Keratinocyte (primary cell): ENCODE results near the gene CABP2. TPM values are rescaled to one million over a fixed set of nuclear protein-coding genes. Genes with fewer than 3 reads are reported as not detected.

Source experiments
- DNase-seq: peaks from one replicate; pipeline ENCODE4 v3.0.0-alpha.2; 2011; ENCODE audit warnings: low read depth, missing footprints, low spot score
- FAIRE-seq: peaks from 2 replicates; lab custom pipeline; 2011; peaks lifted over from hg19 to GRCh38; lab: Jason Lieb, UNC
- H2AFZ ChIP-seq: 2 replicates; pipeline ENCODE4 v1.6.0; 2012; ENCODE audit warnings: low read length, control low read depth, inconsistent platforms; ENCODE audit not compliant: control insufficient read depth
- H3K27ac ChIP-seq: 2 replicates; pipeline ENCODE4 v1.5.1; 2011; ENCODE audit warnings: low read length; ENCODE audit not compliant: control insufficient read depth, insufficient read depth
- H3K27me3 ChIP-seq: 3 replicates; pipeline ENCODE4 v1.6.0; 2011; ENCODE audit warnings: low read length; ENCODE audit not compliant: control insufficient read depth, insufficient read depth; ENCODE audit errors: extremely low read depth
- H3K36me3 ChIP-seq, 2 experiments: 2 replicates in 1 of 2; 3 replicates in 1 of 2; pipeline ENCODE4 v1.5.1; 2011; ENCODE audit warnings: low read length in 2 of 2, mild to moderate bottlenecking in 1 of 2; ENCODE audit not compliant: control insufficient read depth in 2 of 2, insufficient read depth in 2 of 2; ENCODE audit errors: extremely low read depth in 1 of 2
- H3K4me1 ChIP-seq: 3 replicates; pipeline ENCODE4 v1.5.1; 2011; ENCODE audit warnings: low read length; ENCODE audit not compliant: control insufficient read depth, insufficient read depth; ENCODE audit errors: extremely low read depth
- H3K4me2 ChIP-seq: 3 replicates; pipeline ENCODE4 v1.6.0; 2011; ENCODE audit warnings: low read depth, low read length; ENCODE audit not compliant: control insufficient read depth, insufficient read depth; ENCODE audit errors: extremely low read depth
- H3K4me3 ChIP-seq, 3 experiments: fragments of 200-600 bp in 1 of 3; sonication (generic) in 1 of 3; 2 replicates in 2 of 3; 3 replicates in 1 of 3; pipeline ENCODE4 v1.5.1; 2011 to 2016; ENCODE audit warnings: low read length in 3 of 3, mild to moderate bottlenecking in 3 of 3, control low read depth in 2 of 3, inconsistent platforms in 1 of 3, low read depth in 1 of 3, mixed read lengths in 1 of 3, mixed run types in 1 of 3, moderate library complexity in 1 of 3; ENCODE audit not compliant: control insufficient read depth in 2 of 3, insufficient read depth in 2 of 3; ENCODE audit errors: extremely low read depth in 1 of 3
- H3K79me2 ChIP-seq: 2 replicates; pipeline ENCODE4 v1.6.0; 2012; ENCODE audit warnings: low read length; ENCODE audit not compliant: control insufficient read depth, insufficient read depth
- H3K9ac ChIP-seq: 3 replicates; pipeline ENCODE4 v1.6.0; 2011; ENCODE audit warnings: low read length; ENCODE audit not compliant: control insufficient read depth, insufficient read depth; ENCODE audit errors: extremely low read depth
- H3K9me1 ChIP-seq: 3 replicates; pipeline ENCODE4 v1.6.0; 2011; ENCODE audit warnings: low read length; ENCODE audit not compliant: control insufficient read depth, insufficient read depth; ENCODE audit errors: extremely low read depth
- H3K9me3 ChIP-seq: 2 replicates; pipeline ENCODE4 v1.5.1; 2012; ENCODE audit warnings: low read depth, low read length; ENCODE audit not compliant: control insufficient read depth
- H4K20me1 ChIP-seq: 3 replicates; pipeline ENCODE4 v1.6.0; 2011; ENCODE audit warnings: low read length; ENCODE audit not compliant: control insufficient read depth, insufficient read depth; ENCODE audit errors: extremely low read depth
- EZH2 ChIP-seq: IDR thresholded peaks from one replicate; pipeline ENCODE4 v1.6.1; 2012; ENCODE audit warnings: inconsistent platforms, mild to moderate bottlenecking, low read length, moderate library complexity
- dilution Hi-C: fragments of 300-500 bp; cut with MboI; formaldehyde crosslinking; loops from one replicate; pipeline ENCODE4 v1.7.0; 2020; ENCODE audit warnings: low sequenced_read_pairs; ENCODE audit not compliant: extremely low pct_ligation_motif_present
- polyA plus RNA-seq, 5 experiments: library from polyadenylated mRNA; depleted of rRNA in 3 of 5; stranded (reverse) in 3 of 5; stranded (forward) in 1 of 5; unstranded in 1 of 5; fragments of >200 nt; gene quantifications; 1 replicate in 1 of 5; 2 replicates in 3 of 5; 3 replicates in 1 of 5; pipeline versions ENCODE4 v1.2.1 to v1.2.3, GENCODE V29; 2011 to 2012; ENCODE audit warnings: missing spikeins in 2 of 5, low read depth in 1 of 5, low replicate concordance in 1 of 5
- TF ChIP-seq, protein P1 (sequence below), 3 experiments: IDR thresholded peaks in 1 of 3; conservative IDR thresholded peaks in 1 of 3; optimal IDR thresholded peaks in 1 of 3; 2 replicates in 2 of 3; 3 replicates in 1 of 3; pipeline versions ENCODE3 to v1.5.1; 2011; ENCODE audit warnings: low read length in 3 of 3, mild to moderate bottlenecking in 3 of 3, moderate library complexity in 2 of 3, control low read depth in 1 of 3, inconsistent platforms in 1 of 3; ENCODE audit not compliant: insufficient read depth in 2 of 3; ENCODE audit errors: extremely low read depth in 1 of 3

The CABP2 gene
- polyA plus RNA-seq, 1 donor (not counting 4 experiments of a cell fraction or from before 2014, with no cell fraction given): not detected

DNA sequence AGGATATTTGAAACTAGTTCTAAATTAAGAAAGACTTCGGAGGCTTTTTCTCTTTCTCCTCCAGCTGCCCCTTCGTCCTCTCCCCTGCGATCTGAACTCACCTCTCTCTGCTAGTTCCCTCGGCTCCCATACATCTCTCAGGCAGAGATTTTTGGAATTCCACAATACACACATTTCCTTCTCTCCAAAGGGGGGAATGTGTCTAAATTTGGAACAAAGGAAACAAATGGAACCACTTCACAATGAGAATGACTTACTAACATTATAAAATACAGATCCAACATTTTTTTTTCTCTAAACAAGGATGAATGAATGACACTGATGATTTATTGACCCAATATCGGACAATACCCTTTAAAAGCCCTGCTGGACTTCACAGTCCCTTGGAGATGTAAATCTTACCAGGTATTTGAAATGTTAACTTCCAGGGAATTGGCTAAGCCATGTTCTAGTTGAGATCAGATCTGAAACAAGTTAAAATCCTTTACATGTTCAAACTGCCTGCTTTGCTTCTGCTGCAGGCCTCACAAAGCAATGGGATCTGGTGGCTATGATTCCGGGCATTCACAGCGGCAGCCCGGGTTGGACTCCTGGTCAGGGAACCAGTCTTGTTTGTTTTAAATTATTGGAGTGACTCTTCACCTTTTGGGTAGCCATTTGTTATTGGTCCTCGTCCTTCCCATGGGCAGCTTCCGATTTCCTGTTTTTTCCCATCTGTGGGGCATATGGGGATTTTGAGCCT is 39.9 kb upstream of the CABP2 start:
- peaks cover 25% of the 10 kb centered on the region for H3K4me1 ChIP-seq
- no peaks in the 10 kb centered on the region for H3K36me3 ChIP-seq
- H3K27ac ChIP-seq: peak overlapping the region; percentile 75
- FAIRE-seq (no peak), DNase-seq (no peak)
- H3K79me2 ChIP-seq: no peaks in the 10 kb centered on the region
- H2AFZ ChIP-seq: no peak overlapping the region
- no peaks in the 10 kb centered on the region for H3K9me1 ChIP-seq
- no peaks in the 10 kb centered on the region for H4K20me1 ChIP-seq
- peak overlapping the region; percentile 28 for H3K9ac ChIP-seq
- H3K4me3 ChIP-seq: peak overlapping the region in 1 of 3 experiments; percentile 33
- no peaks in the 10 kb centered on the region for H3K9me3 ChIP-seq
- H3K4me2 ChIP-seq: peak overlapping the region; percentile 45
- TF ChIP-seq, protein P1, sequence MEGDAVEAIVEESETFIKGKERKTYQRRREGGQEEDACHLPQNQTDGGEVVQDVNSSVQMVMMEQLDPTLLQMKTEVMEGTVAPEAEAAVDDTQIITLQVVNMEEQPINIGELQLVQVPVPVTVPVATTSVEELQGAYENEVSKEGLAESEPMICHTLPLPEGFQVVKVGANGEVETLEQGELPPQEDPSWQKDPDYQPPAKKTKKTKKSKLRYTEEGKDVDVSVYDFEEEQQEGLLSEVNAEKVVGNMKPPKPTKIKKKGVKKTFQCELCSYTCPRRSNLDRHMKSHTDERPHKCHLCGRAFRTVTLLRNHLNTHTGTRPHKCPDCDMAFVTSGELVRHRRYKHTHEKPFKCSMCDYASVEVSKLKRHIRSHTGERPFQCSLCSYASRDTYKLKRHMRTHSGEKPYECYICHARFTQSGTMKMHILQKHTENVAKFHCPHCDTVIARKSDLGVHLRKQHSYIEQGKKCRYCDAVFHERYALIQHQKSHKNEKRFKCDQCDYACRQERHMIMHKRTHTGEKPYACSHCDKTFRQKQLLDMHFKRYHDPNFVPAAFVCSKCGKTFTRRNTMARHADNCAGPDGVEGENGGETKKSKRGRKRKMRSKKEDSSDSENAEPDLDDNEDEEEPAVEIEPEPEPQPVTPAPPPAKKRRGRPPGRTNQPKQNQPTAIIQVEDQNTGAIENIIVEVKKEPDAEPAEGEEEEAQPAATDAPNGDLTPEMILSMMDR (optimal IDR thresholded peaks at IDR 0.05 in 1 of 3, IDR thresholded peaks at IDR 0.05 in 1 of 3, conservative IDR thresholded peaks at IDR 0.05 in 1 of 3; ENCODE audit: extremely low read depth in 1 of 3, insufficient read depth in 2 of 3, low read length in 3 of 3): no peak
- TF ChIP-seq EZH2: no peak
- no peaks in the 10 kb centered on the region for H3K27me3 ChIP-seq
- dilution Hi-C loops: no loop called here

DNA sequence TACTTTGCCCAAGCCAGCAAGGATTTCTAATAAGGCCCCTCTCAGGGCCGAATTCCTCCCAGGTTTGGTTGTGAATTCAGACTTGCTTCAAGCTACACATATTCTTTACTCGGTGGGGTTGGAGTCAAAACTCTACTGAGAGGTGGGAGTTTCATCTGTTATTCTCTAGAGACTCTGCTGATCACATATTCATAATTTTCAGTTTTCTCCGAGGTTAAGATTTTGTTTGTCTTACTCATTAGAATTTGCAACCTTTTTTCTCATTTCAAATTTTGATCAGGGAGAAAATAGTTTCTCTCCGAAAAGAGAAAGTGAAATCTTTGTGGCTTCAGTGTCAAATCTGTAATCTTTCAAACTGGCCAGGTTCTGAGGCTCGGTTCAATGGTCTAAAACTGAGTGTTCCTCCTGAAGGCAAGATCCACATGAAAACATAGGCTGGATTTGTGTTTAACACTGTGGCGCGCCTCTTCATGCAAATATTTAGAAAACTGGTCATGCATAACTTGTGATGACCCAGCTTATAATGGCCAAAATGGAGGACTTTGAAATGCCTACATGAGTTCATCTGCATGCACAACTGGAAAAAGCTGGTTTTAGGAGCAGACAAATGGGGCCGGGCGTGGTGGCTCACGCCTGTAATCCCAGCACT is 38.8 kb upstream of the CABP2 start:
- H3K9ac ChIP-seq: no peak overlapping the region
- dilution Hi-C loops: no loop called here

More for the DNA sequence above, 38.8 kb upstream of the CABP2 start:
- H3K4me1 ChIP-seq: peaks cover 25% of the 10 kb centered on the region
- no peaks in the 10 kb centered on the region for H4K20me1 ChIP-seq
- no peaks in the 10 kb centered on the region for H3K36me3 ChIP-seq
- DNase-seq: no peak
- no peak overlapping the region for H3K4me3 ChIP-seq
- FAIRE-seq: no peak
- H3K27me3 ChIP-seq: no peaks in the 10 kb centered on the region
- H3K9me1 ChIP-seq: no peaks in the 10 kb centered on the region
- TF ChIP-seq, protein P1 (optimal IDR thresholded peaks at IDR 0.05 in 1 of 3, IDR thresholded peaks at IDR 0.05 in 1 of 3, conservative IDR thresholded peaks at IDR 0.05 in 1 of 3; ENCODE audit: extremely low read depth in 1 of 3, insufficient read depth in 2 of 3, low read length in 3 of 3): no peak
- TF ChIP-seq EZH2: no peak
- H2AFZ ChIP-seq: no peak overlapping the region
- H3K27ac ChIP-seq: no peak overlapping the region
- no peaks in the 10 kb centered on the region for H3K79me2 ChIP-seq
- H3K4me2 ChIP-seq: no peak overlapping the region
- H3K9me3 ChIP-seq: no peaks in the 10 kb centered on the region
